RKO (cell line): ENCODE data around the gene LETM1.

Experiments used
- DNase-seq: peaks from one replicate; pipeline ENCODE4 v3.0.0-alpha.2; 2016; ENCODE audit warnings: low spot score

LETM1 gene

GRCh38 chr4:1806596-1807331 lies 49.2 kb downstream of the LETM1 start:
- no peak for DNase-seq

GRCh38 chr4:1806223-1806564 lies 49.8 kb downstream of the LETM1 start:
- no peak for DNase-seq

- DNase-seq: no peak
Measured at GRCh38 chr4:1805493-1806222, 50.3 kb downstream of the LETM1 start.

GRCh38 chr4:1804638-1805492 lies 51.1 kb downstream of the LETM1 start:
- no peak for DNase-seq

GRCh38 chr4:1803523-1804423 lies 52.2 kb downstream of the LETM1 start:
- DNase-seq: no peak

GRCh38 chr4:1802720-1803522 lies 53.0 kb downstream of the LETM1 start:
- no peak for DNase-seq

- no peak for DNase-seq
Measured at GRCh38 chr4:1802151-1802715, 53.7 kb downstream of the LETM1 start.

- no peak for DNase-seq
Measured at GRCh38 chr4:1801286-1801958, 54.5 kb downstream of the LETM1 start.

- DNase-seq: no peak
Measured at GRCh38 chr4:1800805-1801204, 55.2 kb downstream of the LETM1 start.

GRCh38 chr4:1799387-1800375 lies 56.3 kb downstream of the LETM1 start:
- no peak for DNase-seq

- DNase-seq: no peak
Measured at GRCh38 chr4:1798580-1799386, 57.2 kb downstream of the LETM1 start.

- no peak for DNase-seq
Measured at GRCh38 chr4:1797861-1798579, 57.9 kb downstream of the LETM1 start.

- DNase-seq: no peak
Measured at GRCh38 chr4:1797298-1797860, 58.6 kb downstream of the LETM1 start.

GRCh38 chr4:1796486-1797204 lies 59.3 kb downstream of the LETM1 start:
- DNase-seq: no peak

GRCh38 chr4:1795299-1796195 lies 60.4 kb downstream of the LETM1 start:
- no peak for DNase-seq
